IPS-15b (cell line): ENCODE results near the gene ANKRD28.
"Not testable (repeated sequence)": the region's sequence is repeated elsewhere in the genome, so short reads cannot be mapped to it uniquely, and the experiment has no call there.

Source experiments
- H3K27me3 ChIP-seq: one replicate; pipeline ENCODE4 v1.6.1; 2013; ENCODE audit warnings: low read length; ENCODE audit not compliant: control insufficient read depth, insufficient read depth
- H3K36me3 ChIP-seq: one replicate; pipeline ENCODE4 v1.6.1; 2013; ENCODE audit warnings: low read length; ENCODE audit not compliant: control insufficient read depth, insufficient read depth
- H3K4me1 ChIP-seq: one replicate; pipeline ENCODE4 v1.6.1; 2013; ENCODE audit warnings: mild to moderate bottlenecking, low read length; ENCODE audit not compliant: control insufficient read depth, insufficient read depth
- H3K4me3 ChIP-seq: one replicate; pipeline ENCODE4 v1.5.1; 2013; ENCODE audit warnings: low read depth, low read length
- H3K9ac ChIP-seq: one replicate; pipeline ENCODE4 v1.6.1; 2013; ENCODE audit warnings: low read depth, mild to moderate bottlenecking, low read length
- H3K9me3 ChIP-seq: one replicate; pipeline ENCODE4 v1.6.1; 2013; ENCODE audit warnings: mild to moderate bottlenecking, low read length; ENCODE audit not compliant: control insufficient read depth, insufficient read depth

ANKRD28 gene

DNA sequence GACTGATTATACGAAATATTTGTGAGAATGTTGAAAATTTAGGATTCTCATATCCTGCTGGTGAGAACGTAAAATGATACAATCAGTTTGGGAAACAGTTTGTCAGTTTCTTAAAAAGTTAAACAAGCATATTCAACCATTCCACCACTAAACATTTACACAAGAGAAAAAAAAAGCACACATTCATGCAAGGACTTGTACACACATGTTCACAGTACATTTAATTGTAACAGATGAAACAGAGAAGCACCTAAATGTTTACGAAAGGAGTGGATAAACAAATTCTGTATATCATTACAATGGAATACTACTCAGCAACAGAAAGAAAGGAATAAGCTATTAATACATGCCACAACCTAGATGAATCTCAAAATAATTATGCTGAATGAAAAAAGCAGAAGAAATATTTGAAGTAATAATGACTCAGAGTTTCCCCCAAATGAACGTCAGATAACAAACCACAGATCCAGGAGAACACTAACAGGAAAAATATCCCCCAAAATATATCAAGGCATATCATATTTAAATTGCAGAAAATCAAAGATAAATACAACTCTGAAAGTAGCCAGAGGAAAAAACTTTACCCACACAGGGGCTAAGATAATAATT, 14.3 kb downstream of the ANKRD28 start:
- Histone ChIP-seq H3K27me3 (no peaks in the 10 kb centered on the region), H3K9me3 (no peaks in the 10 kb centered on the region), H3K36me3 (no peaks in the 10 kb centered on the region), H3K4me1 (no peaks in the 10 kb centered on the region), H3K9ac (no peak overlapping the region), H3K4me3 (no peak overlapping the region)

DNA sequence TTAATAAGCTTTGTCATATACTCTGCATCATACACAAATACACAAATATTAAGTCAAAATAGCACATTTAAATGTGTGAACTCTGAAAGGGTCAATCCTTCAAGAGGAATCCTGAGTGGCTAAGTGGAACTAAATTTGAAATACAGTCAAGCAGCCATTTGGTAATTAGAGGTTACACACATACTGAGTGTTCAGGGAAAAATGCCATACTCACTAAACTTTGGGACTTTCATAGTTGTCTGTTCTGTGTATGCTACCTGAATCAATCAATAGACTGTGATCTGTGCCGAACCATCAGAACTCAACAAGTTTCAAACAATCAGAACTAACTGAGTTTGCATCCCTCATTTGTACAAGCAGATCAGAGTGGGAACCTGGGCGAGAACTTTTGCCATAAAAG, 15.3 kb downstream of the ANKRD28 start:
- no peak overlapping the region for H3K9ac ChIP-seq
- no peak overlapping the region for H3K4me3 ChIP-seq
- no peaks in the 10 kb centered on the region for H3K4me1 ChIP-seq
- no peaks in the 10 kb centered on the region for H3K27me3 ChIP-seq
- no peaks in the 10 kb centered on the region for H3K36me3 ChIP-seq
- no peaks in the 10 kb centered on the region for H3K9me3 ChIP-seq

DNA sequence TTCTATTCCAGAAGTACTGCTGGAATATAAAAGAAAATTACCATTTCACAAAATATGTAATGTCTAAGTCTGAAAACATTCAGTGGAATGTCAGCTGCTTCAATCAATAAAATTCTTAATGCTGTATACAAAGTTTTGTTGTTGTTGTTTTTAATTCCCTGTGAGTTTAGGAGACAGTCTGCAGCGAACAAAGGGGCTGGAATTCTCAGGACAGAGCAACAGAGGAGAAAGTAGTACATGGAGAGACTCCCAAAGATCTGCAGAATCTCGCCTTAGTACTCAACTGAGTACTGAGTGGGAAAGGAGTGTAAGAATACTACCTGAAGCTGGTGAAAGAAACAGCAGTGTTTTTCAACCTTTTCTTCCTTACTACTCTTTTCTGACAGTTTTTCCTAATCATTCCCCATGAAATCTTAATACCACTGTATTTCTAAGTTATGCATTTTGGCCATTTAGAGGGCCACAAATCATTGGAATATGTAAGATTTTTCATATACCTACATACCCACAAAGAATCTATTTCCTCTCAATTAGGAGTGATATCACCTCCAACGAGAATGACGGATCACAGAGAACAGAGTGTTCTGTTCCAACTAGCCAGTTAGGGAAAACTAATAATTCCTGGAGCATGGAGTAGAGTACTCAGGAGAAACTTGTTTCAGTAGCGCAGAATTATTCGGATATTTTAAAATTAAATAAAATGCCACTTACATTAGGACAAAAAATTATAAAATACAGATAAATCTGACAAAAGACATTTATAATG, 16.0 kb downstream of the ANKRD28 start:
- Histone ChIP-seq H3K4me3 (no peak overlapping the region), H3K4me1 (no peaks in the 10 kb centered on the region), H3K27me3 (no peaks in the 10 kb centered on the region), H3K9ac (no peak overlapping the region), H3K36me3 (no peaks in the 10 kb centered on the region), H3K9me3 (no peaks in the 10 kb centered on the region)

DNA sequence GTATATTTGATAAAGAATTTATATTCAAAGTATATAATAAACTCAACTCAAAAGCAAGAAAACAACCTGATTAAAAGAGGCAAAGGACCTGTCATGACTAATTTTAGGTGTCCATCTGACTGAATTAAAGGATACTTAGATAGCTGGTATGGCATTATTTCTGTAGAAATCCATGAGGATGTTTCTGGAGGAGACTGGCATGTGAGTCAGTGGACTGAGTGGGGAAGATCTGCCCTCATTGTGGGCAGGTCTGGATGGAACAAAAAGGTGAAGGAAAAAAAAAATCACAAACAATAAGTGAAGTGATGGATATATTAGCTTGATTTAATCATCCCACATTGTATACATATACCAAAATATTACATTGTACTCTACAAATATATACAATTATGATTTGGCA, 16.6 kb downstream of the ANKRD28 start:
- Histone ChIP-seq H3K9ac (no peak overlapping the region), H3K27me3 (no peaks in the 10 kb centered on the region), H3K4me3 (no peak overlapping the region), H3K9me3 (no peaks in the 10 kb centered on the region), H3K4me1 (no peaks in the 10 kb centered on the region), H3K36me3 (no peaks in the 10 kb centered on the region)

DNA sequence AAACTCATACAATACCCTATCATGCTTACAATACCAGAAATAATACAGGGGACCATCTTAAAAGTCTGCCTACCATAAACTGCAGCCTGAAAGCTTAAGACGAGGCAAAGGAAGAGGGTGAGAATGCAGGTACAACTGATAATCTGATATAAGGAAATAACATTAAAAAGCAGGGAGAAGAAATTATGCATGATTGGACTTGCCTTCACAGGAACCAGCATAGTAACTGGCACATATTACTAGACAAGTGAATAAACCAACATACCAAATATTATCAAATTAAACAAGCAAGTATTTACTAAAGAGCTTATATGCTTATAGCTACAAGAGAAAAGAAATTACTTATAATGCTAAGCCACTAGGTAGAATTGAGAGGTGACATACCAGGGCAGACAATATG, 18.7 kb downstream of the ANKRD28 start:
- Histone ChIP-seq H3K9me3 (no peaks in the 10 kb centered on the region), H3K9ac (no peak overlapping the region), H3K36me3 (no peaks in the 10 kb centered on the region), H3K4me3 (no peak overlapping the region), H3K27me3 (no peaks in the 10 kb centered on the region), H3K4me1 (no peaks in the 10 kb centered on the region)

DNA sequence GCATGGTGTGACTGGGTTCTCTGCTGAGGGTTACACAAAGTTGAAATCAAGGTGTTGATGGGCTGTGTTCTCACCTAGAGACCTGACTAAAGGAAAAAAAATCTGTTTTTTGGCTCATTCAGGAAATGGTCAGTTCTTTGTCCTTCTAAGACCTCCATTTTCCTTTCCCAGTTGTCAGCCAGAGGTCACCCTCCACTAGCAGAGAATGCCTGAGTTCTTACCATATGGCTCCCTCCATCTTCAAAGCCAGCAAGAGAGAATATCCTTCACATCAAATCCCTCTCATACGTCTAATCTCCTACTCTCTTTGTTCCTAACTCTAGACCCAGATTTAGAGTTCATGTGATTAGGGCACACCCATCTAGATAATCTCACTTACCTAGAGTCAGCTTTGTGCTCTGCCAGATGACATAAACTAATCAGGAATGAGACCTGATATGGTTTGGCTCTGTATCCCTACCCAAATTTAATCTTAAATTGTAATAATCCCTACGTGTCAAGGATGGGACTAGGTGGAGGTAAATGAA, 19.4 kb downstream of the ANKRD28 start:
- H3K36me3 ChIP-seq: no peaks in the 10 kb centered on the region
- no peaks in the 10 kb centered on the region for H3K27me3 ChIP-seq
- H3K4me3 ChIP-seq: no peak overlapping the region
- no peaks in the 10 kb centered on the region for H3K9me3 ChIP-seq
- no peak overlapping the region for H3K9ac ChIP-seq
- H3K4me1 ChIP-seq: no peaks in the 10 kb centered on the region

DNA sequence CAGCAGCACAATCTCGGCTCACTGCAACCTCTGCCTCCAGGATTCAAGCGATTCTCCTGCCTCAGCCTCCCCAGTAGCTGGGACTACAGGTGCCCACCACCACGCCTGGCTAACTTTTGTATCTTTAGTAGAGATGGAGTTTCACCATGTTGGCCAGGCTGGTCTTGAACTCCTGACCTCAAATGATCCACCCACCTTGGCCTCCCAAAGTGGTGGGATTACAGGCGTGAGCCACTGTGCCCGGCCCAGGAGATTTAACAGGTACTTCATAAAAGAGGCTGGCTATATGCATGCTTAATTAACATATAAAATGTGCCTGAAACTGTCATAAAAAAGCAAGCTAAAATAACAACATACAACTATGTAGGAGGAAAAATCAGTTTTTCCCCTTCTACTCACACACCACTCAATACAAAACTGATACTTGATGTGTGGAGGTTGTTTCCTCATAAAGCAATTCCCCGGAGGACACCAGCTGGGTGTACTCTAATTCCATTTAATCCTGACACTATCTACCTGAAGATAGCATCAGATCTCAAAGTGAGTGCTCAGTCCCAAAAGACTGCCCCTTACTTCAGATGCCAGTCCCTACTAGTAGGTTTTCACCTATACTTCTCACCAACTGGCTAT, 22.7 kb downstream of the ANKRD28 start:
- H3K4me1 ChIP-seq, H3K27me3 ChIP-seq, H3K36me3 ChIP-seq, H3K9me3 ChIP-seq, H3K9ac ChIP-seq, H3K4me3 ChIP-seq: not testable (repeated sequence)

DNA sequence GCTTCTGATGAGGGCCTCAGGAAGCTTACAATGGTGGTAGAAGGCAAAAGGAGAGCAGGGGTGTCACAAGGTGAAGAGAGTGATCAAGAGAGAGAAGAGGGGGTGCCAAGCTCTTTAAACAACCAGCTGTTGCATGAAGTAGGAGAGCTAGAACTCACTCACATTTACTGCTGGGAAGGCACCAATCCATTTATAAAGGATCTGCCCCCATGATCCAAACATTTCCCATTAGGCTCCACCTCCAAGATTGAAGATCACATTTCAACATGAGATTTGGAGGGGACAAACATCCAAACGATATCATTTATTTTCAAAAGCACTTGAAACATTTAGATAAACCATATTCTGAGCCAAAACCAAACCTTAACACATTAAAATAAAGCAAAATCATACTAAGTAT, 26.3 kb downstream of the ANKRD28 start:
- H3K9ac ChIP-seq: no peak overlapping the region
- peaks cover 3% of the 10 kb centered on the region for H3K4me1 ChIP-seq
- no peaks in the 10 kb centered on the region for H3K9me3 ChIP-seq
- no peak overlapping the region for H3K4me3 ChIP-seq
- no peaks in the 10 kb centered on the region for H3K36me3 ChIP-seq
- no peaks in the 10 kb centered on the region for H3K27me3 ChIP-seq

- H3K9me3 ChIP-seq: no peaks in the 10 kb centered on the region
- H3K4me3 ChIP-seq: no peak overlapping the region
- peaks cover 3% of the 10 kb centered on the region for H3K4me1 ChIP-seq
- H3K27me3 ChIP-seq: no peaks in the 10 kb centered on the region
- H3K36me3 ChIP-seq: no peaks in the 10 kb centered on the region
- no peak overlapping the region for H3K9ac ChIP-seq
Observed at GRCh38 chr3:15769256-15769915, 28.4 kb downstream of the ANKRD28 start.

DNA sequence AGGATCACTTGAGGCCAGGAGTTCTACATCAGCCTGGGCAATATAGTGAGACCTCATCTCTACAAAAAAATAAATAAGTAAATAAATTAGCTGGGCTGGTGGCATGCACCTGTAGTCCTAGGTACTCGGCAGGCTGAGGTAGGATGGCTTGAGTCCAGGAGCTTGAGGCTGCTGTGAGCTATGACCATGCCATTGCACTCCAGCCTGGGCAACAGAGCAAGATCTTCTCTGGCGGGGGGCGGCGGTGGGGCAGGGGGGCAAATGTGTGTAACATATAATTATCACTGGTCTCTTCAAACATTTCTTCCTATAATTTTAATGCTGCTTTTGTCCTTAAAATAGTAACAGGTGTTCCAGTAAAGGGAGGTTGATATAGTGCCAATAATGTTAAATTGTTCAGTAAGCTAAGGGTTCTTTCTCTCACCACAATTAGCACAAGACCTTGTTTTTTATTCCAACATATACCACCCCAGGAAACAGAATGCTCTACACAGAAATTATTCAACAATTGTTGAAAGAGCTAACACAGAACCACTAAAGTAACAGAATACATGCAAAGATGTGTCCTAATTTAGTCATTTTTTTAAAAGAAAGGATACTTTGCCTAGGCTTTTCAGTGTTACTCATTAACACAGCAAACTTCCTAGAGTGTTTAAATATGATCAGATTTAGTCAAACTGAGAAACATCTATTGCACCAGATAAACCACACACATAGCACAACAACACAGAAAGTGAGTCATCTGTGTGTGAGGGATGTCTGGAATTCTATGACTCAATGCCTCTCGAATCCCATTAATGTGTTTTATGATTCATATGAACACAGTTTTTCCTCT, 29.1 kb downstream of the ANKRD28 start:
- no peaks in the 10 kb centered on the region for H3K9me3 ChIP-seq
- H3K27me3 ChIP-seq: no peaks in the 10 kb centered on the region
- no peaks in the 10 kb centered on the region for H3K36me3 ChIP-seq
- no peak overlapping the region for H3K4me3 ChIP-seq
- H3K9ac ChIP-seq: no peak overlapping the region
- peaks cover 3% of the 10 kb centered on the region for H3K4me1 ChIP-seq

- H3K4me1 ChIP-seq: peaks cover 9% of the 10 kb centered on the region
- H3K9me3 ChIP-seq: no peaks in the 10 kb centered on the region
- H3K4me3 ChIP-seq: no peak overlapping the region
- no peaks in the 10 kb centered on the region for H3K36me3 ChIP-seq
- H3K9ac ChIP-seq: no peak overlapping the region
- H3K27me3 ChIP-seq: no peaks in the 10 kb centered on the region
Observed at GRCh38 chr3:15766406-15766805, 31.4 kb downstream of the ANKRD28 start.
